Activated CD4-positive, alpha-beta memory T cell treated with anti-CD3 and anti-CD28 coated beads for 36 hours (primary cell): ENCODE data around the gene CCR9. TPM values are rescaled to one million over a fixed set of nuclear protein-coding genes. Genes with fewer than 3 reads are reported as not detected.
"Not testable (repeated sequence)": the region's sequence is repeated elsewhere in the genome, so short reads cannot be mapped to it uniquely, and the experiment has no call there.

Experiments used
- CTCF ChIA-PET: fragments of 350-600 bp; sonication (Branson Sonifier 250); formaldehyde crosslinking; loops from one replicate; lab custom pipeline; 2021; ENCODE audit warnings: antibody characterized with exemption, inconsistent platforms; lab: Charles Lee
- POLR2A ChIA-PET: fragments of 350-600 bp; sonication (Branson Sonifier 250); formaldehyde crosslinking; loops from one replicate; lab custom pipeline; 2021; ENCODE audit warnings: antibody characterized with exemption; lab: Charles Lee
- DNase-seq: peaks from one replicate; pipeline ENCODE4 v3.0.0-alpha.2; 2020
- H3K27ac Mint-ChIP-seq: one replicate; pipeline ENCODE4 v1.8.0; 2021; ENCODE audit warnings: mixed read lengths
- H3K27me3 Mint-ChIP-seq: one replicate; pipeline ENCODE4 v1.8.0; 2021; ENCODE audit warnings: mixed read lengths
- H3K36me3 Mint-ChIP-seq: one replicate; pipeline ENCODE4 v1.8.0; 2021; ENCODE audit warnings: mixed read lengths
- H3K4me1 Mint-ChIP-seq: one replicate; pipeline ENCODE4 v1.8.0; 2021; ENCODE audit warnings: low read depth, mixed read lengths
- H3K4me3 Mint-ChIP-seq: one replicate; pipeline ENCODE4 v1.8.0; 2021; ENCODE audit warnings: mild to moderate bottlenecking, mixed read lengths
- H3K9me3 Mint-ChIP-seq: one replicate; pipeline ENCODE4 v1.8.0; 2021; ENCODE audit warnings: mixed read lengths
- intact Hi-C: fragments of 100-400 bp; cut with micrococcal nuclease; formaldehyde crosslinking; loops from one replicate; pipeline ENCODE4 v1.15.1; 2023
- total RNA-seq, 2 experiments: library from RNA; stranded (reverse); gene quantifications; one replicate each; pipeline ENCODE4 v1.2.3, GENCODE V29; 2021

The CCR9 gene
- not detected for total RNA-seq

GRCh38 chr3:45885979-45886705 lies at the start of gene CCR9:
CCR9 (plus strand) TSS chr3:45886543; CDS start chr3:45894934, 8,391 bp downstream.
- CTCF ChIA-PET, result interaction anchor here (1.1 kb wide), 1 partner anchor 192 kb away, joined by 3 read pairs; no protein-coding TSS in a partner anchor
- H3K4me1 Mint-ChIP-seq, result peaks cover 22% of the 10 kb centered on the region
- H3K9me3 Mint-ChIP-seq, result no peaks in the 10 kb centered on the region
- POLR2A ChIA-PET, result no interaction called here
- H3K36me3 Mint-ChIP-seq, result no peaks in the 10 kb centered on the region
- no peak within 1 kb of the TSS for H3K4me3 Mint-ChIP-seq
- peaks cover 32% of the 10 kb centered on the region for H3K27me3 Mint-ChIP-seq
- intact Hi-C loops, result no loop called here
- no peak for DNase-seq
- no peak within 1 kb of the TSS for H3K27ac Mint-ChIP-seq

GRCh38 chr3:45838466-45838865 lies 47.9 kb upstream of the CCR9 start:
- no peak for DNase-seq
- H3K27ac Mint-ChIP-seq, result no peak overlapping the region
- no peaks in the 10 kb centered on the region for H3K9me3 Mint-ChIP-seq
- no peak overlapping the region for H3K4me3 Mint-ChIP-seq
- ChIA-PET POLR2A (no interaction called here), CTCF (no interaction called here)
- peaks cover 5% of the 10 kb centered on the region for H3K36me3 Mint-ChIP-seq
- H3K4me1 Mint-ChIP-seq, result peaks cover 11% of the 10 kb centered on the region
- H3K27me3 Mint-ChIP-seq, result no peaks in the 10 kb centered on the region
- intact Hi-C loops, result no loop called here

- Mint-ChIP-seq H3K4me3 (peak overlapping the region; percentile 88), H3K27ac (peak overlapping the region; percentile 64), H3K27me3 (no peaks in the 10 kb centered on the region), H3K4me1 (peaks cover 11% of the 10 kb centered on the region), H3K9me3 (no peaks in the 10 kb centered on the region), H3K36me3 (no peaks in the 10 kb centered on the region)
- CTCF ChIA-PET, result interaction anchor here (0.9 to 2.9 kb wide), 7 partner anchors 15 to 237 kb away, joined by 3 to 14 read pairs (median 3); no protein-coding TSS in a partner anchor
- DNase-seq, result no peak
- POLR2A ChIA-PET, result interaction anchor here (0.9 to 2.1 kb wide), 4 partner anchors 40 to 174 kb away, joined by 3 to 8 read pairs (median 3); no protein-coding TSS in a partner anchor
- intact Hi-C loops, result no loop called here
These were observed 45.0 kb upstream of the CCR9 start for GRCh38 chr3:45841420-45841756.

- Mint-ChIP-seq H3K36me3 (no peaks in the 10 kb centered on the region), H3K9me3 (no peaks in the 10 kb centered on the region), H3K27me3 (peaks cover 2% of the 10 kb centered on the region), H3K27ac (peak within 1 kb of the TSS; percentile 64), H3K4me1 (peaks cover 11% of the 10 kb centered on the region), H3K4me3 (peak within 1 kb of the TSS; percentile 88)
- DNase-seq, result peak; percentile 95
- POLR2A ChIA-PET, result interaction anchor here (0.6 to 2.1 kb wide), 6 partner anchors 22 to 834 kb away, joined by 3 to 8 read pairs (median 3); no protein-coding TSS in a partner anchor
- CTCF ChIA-PET, result interaction anchor here (0.6 to 2.9 kb wide), 9 partner anchors 16 to 236 kb away, joined by 3 to 14 read pairs (median 3); no protein-coding TSS in a partner anchor
- intact Hi-C loops, result loop anchor here (2.0 kb wide), 1 partner anchor 147 kb away; no protein-coding TSS in a partner anchor
These were observed 44.4 kb upstream of the CCR9 start, which contains the start of gene LZTFL1 for GRCh38 chr3:45841757-45842491. LZTFL1 (minus strand) TSS chr3:45842119; CDS start chr3:45841991, 128 bp downstream.

- intact Hi-C loops, result loop anchor here (2.0 kb wide), 1 partner anchor 148 kb away; no protein-coding TSS in a partner anchor
- Mint-ChIP-seq H3K27me3 (peaks cover 4% of the 10 kb centered on the region), H3K4me3 (no peak overlapping the region), H3K4me1 (peaks cover 11% of the 10 kb centered on the region), H3K27ac (no peak overlapping the region), H3K9me3 (no peaks in the 10 kb centered on the region), H3K36me3 (no peaks in the 10 kb centered on the region)
- ChIA-PET CTCF (interaction anchor here (1.3 to 2.9 kb wide), 3 partner anchors 22 to 86 kb away, joined by 3 to 14 read pairs (median 3); no protein-coding TSS in a partner anchor), POLR2A (interaction anchor here (0.9 to 2.1 kb wide), 2 partner anchors 21 to 77 kb away, joined by 3 to 8 read pairs; no protein-coding TSS in a partner anchor)
- DNase-seq, result no peak
These were observed 43.3 kb upstream of the CCR9 start for GRCh38 chr3:45842851-45843625.

GRCh38 chr3:45844616-45845015 lies 41.7 kb upstream of the CCR9 start:
- no peak overlapping the region for H3K4me3 Mint-ChIP-seq
- DNase-seq, result no peak
- ChIA-PET CTCF (interaction anchor here (1.2 kb wide), 1 partner anchor 185 kb away, joined by 3 read pairs; no protein-coding TSS in a partner anchor), POLR2A (no interaction called here)
- peaks cover 10% of the 10 kb centered on the region for H3K4me1 Mint-ChIP-seq
- H3K27me3 Mint-ChIP-seq, result peaks cover 7% of the 10 kb centered on the region
- no peaks in the 10 kb centered on the region for H3K9me3 Mint-ChIP-seq
- intact Hi-C loops, result no loop called here
- H3K36me3 Mint-ChIP-seq, result no peaks in the 10 kb centered on the region
- H3K27ac Mint-ChIP-seq, result no peak overlapping the region

- CTCF ChIA-PET, result no interaction called here
- Mint-ChIP-seq H3K36me3 (no peaks in the 10 kb centered on the region), H3K27me3 (peaks cover 21% of the 10 kb centered on the region), H3K4me1 (no peaks in the 10 kb centered on the region), H3K4me3 (no peak overlapping the region), H3K9me3 (no peaks in the 10 kb centered on the region), H3K27ac (no peak overlapping the region)
- no peak for DNase-seq
- intact Hi-C loops, result no loop called here
- POLR2A ChIA-PET, result interaction anchor here (0.7 kb wide), 1 partner anchor 172 kb away, joined by 3 read pairs; no protein-coding TSS in a partner anchor
These were observed 38.0 kb upstream of the CCR9 start for GRCh38 chr3:45848392-45848791.

GRCh38 chr3:45852828-45853227 lies 33.5 kb upstream of the CCR9 start:
- Mint-ChIP-seq H3K4me3 (no peak overlapping the region), H3K27me3 (peaks cover 22% of the 10 kb centered on the region), H3K9me3 (peaks cover 15% of the 10 kb centered on the region), H3K4me1 (peaks cover 6% of the 10 kb centered on the region), H3K36me3 (peaks cover 6% of the 10 kb centered on the region), H3K27ac (no peak overlapping the region)
- ChIA-PET CTCF (interaction anchor here (1.3 kb wide), 1 partner anchor 76 kb away, joined by 3 read pairs; no protein-coding TSS in a partner anchor), POLR2A (no interaction called here)
- DNase-seq, result no peak
- intact Hi-C loops, result no loop called here

GRCh38 chr3:45856323-45856722 lies 30.0 kb upstream of the CCR9 start:
- H3K36me3 Mint-ChIP-seq, DNase-seq, H3K4me3 Mint-ChIP-seq, H3K27ac Mint-ChIP-seq, POLR2A ChIA-PET, CTCF ChIA-PET, intact Hi-C loops: not testable (repeated sequence)
- Mint-ChIP-seq H3K27me3 (peaks cover 21% of the 10 kb centered on the region), H3K4me1 (peaks cover 17% of the 10 kb centered on the region), H3K9me3 (peaks cover 15% of the 10 kb centered on the region)

GRCh38 chr3:45857024-45857423 lies 29.3 kb upstream of the CCR9 start:
- CTCF ChIA-PET, H3K36me3 Mint-ChIP-seq, DNase-seq, intact Hi-C loops, H3K27ac Mint-ChIP-seq, POLR2A ChIA-PET, H3K4me3 Mint-ChIP-seq: not testable (repeated sequence)
- Mint-ChIP-seq H3K27me3 (peaks cover 24% of the 10 kb centered on the region), H3K4me1 (peaks cover 24% of the 10 kb centered on the region), H3K9me3 (peaks cover 15% of the 10 kb centered on the region)

GRCh38 chr3:45858809-45859543 lies 27.4 kb upstream of the CCR9 start:
- H3K36me3 Mint-ChIP-seq, result peaks cover 10% of the 10 kb centered on the region
- H3K27me3 Mint-ChIP-seq, result peaks cover 32% of the 10 kb centered on the region
- H3K4me3 Mint-ChIP-seq, result no peak overlapping the region
- ChIA-PET POLR2A (no interaction called here), CTCF (no interaction called here)
- peaks cover 24% of the 10 kb centered on the region for H3K9me3 Mint-ChIP-seq
- peaks cover 32% of the 10 kb centered on the region for H3K4me1 Mint-ChIP-seq
- DNase-seq, result no peak
- intact Hi-C loops, result no loop called here
- no peak overlapping the region for H3K27ac Mint-ChIP-seq
